Measurements from ENCODE around the gene ALX4. TPM values are rescaled to one million over a fixed set of nuclear protein-coding genes. Genes with fewer than 3 reads are reported as not detected.

The ALX4 gene
- total and polyA plus RNA-seq, 2 of the 8 experiments (the other 6 are each of a cell fraction or from before 2014, with no cell fraction given), result not detected

- CTCF ChIA-PET (ENCODE audit: partially characterized antibody), result interaction anchor here (2.0 kb wide), 1 partner anchor 154 kb away, joined by 4 read pairs; no protein-coding TSS in a partner anchor
- no peaks in the 10 kb centered on the region; a peak in 1 of 7 replicates for H3K4me1 ChIP-seq (replicated peaks in 1 of 4; ENCODE audit: control insufficient read depth in 3 of 4, insufficient read depth in 4 of 4, low read length in 3 of 4)
Measured at GRCh38 chr11:44274404-44274803, 35.5 kb downstream of the ALX4 start.

More at GRCh38 chr11:44274404-44274803, 35.5 kb downstream of the ALX4 start:
- Histone ChIP-seq H3K14ac (ENCODE audit: insufficient read length) (no peak overlapping the region), H2BK12ac (ENCODE audit: low read depth, low read length) (no peak overlapping the region), H2AK5ac (ENCODE audit: low read depth, low read length) (no peak overlapping the region), H3K79me1 (ENCODE audit: low read depth, low read length) (no peaks in the 10 kb centered on the region), H3K4me3 (ENCODE audit: extremely low read depth in 1 of 4, insufficient read depth in 2 of 4, low read depth in 3 of 4, low read length in 4 of 4) (no peak overlapping the region), H3K27ac (ENCODE audit: low read depth, low read length) (no peak overlapping the region), H3K9me3 (ENCODE audit: insufficient read depth in 2 of 2, low read depth in 1 of 2, low read length in 1 of 2) (no peaks in the 10 kb centered on the region), H2BK5ac (ENCODE audit: low read depth, low read length) (no peak overlapping the region), H3K23ac (ENCODE audit: insufficient read length) (no peak overlapping the region), H3K18ac (ENCODE audit: extremely low read depth, low read length) (no peak overlapping the region), H3K23me2 (ENCODE audit: low read depth, low read length) (peaks cover 6% of the 10 kb centered on the region; the same call in 1 of the 2 replicates), H4K5ac (ENCODE audit: insufficient read length, low read depth, low read length) (no peak overlapping the region), H3K36me3 (ENCODE audit: control insufficient read depth in 2 of 4, insufficient read depth in 4 of 4, low read length in 3 of 4) (no peaks in the 10 kb centered on the region), H3K4me2 (ENCODE audit: insufficient read depth in 1 of 2, low read depth in 2 of 2, low read length in 2 of 2) (no peak overlapping the region), H3K27me3 (replicated peaks in 1 of 4; ENCODE audit: control insufficient read depth in 3 of 4, extremely low read depth in 1 of 4, insufficient read depth in 3 of 4, low read length in 3 of 4) (no peaks in the 10 kb centered on the region), H2BK20ac (ENCODE audit: low read length) (no peak overlapping the region), H4K91ac (replicated peaks; ENCODE audit: insufficient read length, low read length) (no peak overlapping the region), H2BK15ac (ENCODE audit: low read length) (no peak overlapping the region), H3K79me2 (ENCODE audit: control insufficient read depth in 1 of 2, insufficient read depth in 2 of 2, low read length in 2 of 2) (no peaks in the 10 kb centered on the region), H3K9ac (replicated peaks in 1 of 4; ENCODE audit: extremely low read depth in 1 of 4, low read depth in 3 of 4, low read length in 3 of 4) (no peak overlapping the region), H2BK120ac (replicated peaks; ENCODE audit: low read depth, low read length) (no peak overlapping the region), H3K56ac (replicated peaks; ENCODE audit: insufficient read length, low read depth, low read length) (no peak overlapping the region), H4K20me1 (replicated peaks in 1 of 2; ENCODE audit: control insufficient read depth in 1 of 2, insufficient read depth in 2 of 2, low read length in 2 of 2) (no peaks in the 10 kb centered on the region), H2AFZ (ENCODE audit: low read length) (no peak overlapping the region), H4K8ac (ENCODE audit: extremely low read depth, insufficient read depth, low read length) (no peak overlapping the region), H3K4ac (replicated peaks; ENCODE audit: insufficient read length, low read depth, low read length) (no peak overlapping the region)
- no peak for FAIRE-seq
- WGBS, 2 experiments (ENCODE audit: extremely low coverage in 1 of 2, insufficient coverage in 1 of 2, insufficient read length in 1 of 2, insufficient replicate concordance in 2 of 2, low coverage in 1 of 2, low lambda C conversion rate in 2 of 2, missing lambda C conversion rate in 1 of 2), result 86% methylated on average over 1 of the region's 1 CpG; no CpG with 5 or more reads in 1 of the 2 experiments
- no peak for TF ChIP-seq BRCA1 (IDR thresholded peaks at IDR 0.05; ENCODE audit: low read depth, low read length)
- POLR2A ChIA-PET (ENCODE audit: partially characterized antibody), result no interaction called here
- DNase-seq (ENCODE audit: low read depth in 1 of 2, low spot score in 2 of 2), result no peak
